ENCODE data around the gene PLPPR1.

The PLPPR1 gene

DNA sequence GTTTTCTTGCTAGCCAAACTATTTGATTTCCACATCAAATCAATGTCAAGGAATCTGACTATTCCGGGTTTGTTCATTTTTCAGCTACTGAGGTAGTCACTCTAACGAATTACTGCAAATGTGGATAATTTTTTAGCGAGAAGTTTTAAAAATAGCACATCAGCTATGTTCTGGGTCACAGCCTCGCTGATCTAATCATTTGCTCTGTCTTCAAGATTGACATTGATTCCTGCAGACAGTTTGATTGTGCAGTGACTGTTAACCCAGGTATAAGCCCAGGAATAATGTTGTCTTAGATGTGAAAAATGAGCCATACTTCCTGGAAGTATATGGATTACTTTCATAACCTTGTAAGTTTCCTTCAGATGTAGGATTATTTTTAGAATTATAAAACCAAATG lies 181.1 kb downstream of the PLPPR1 start:
- DNase-seq (ENCODE audit: low read depth): no peak

DNA sequence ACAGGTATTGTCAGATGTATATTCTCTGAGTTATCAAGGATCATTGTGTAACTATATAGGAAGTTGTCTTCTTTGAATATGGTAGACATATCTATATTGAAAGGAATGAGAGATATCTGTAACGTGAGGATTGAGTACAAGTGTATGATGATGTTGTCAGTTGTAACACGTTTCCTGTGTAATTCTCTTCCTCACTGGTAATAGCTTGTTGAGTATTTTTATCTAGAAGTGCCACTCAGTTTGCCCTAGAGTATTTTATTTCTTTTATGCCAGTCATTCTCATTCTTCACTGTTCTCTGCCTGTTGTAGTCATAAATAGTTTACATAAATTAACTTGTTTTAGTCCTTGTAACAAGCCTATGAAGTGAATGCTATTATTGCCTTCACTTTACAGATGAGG lies 184.1 kb downstream of the PLPPR1 start:
- no peak for DNase-seq (ENCODE audit: low read depth)

DNA sequence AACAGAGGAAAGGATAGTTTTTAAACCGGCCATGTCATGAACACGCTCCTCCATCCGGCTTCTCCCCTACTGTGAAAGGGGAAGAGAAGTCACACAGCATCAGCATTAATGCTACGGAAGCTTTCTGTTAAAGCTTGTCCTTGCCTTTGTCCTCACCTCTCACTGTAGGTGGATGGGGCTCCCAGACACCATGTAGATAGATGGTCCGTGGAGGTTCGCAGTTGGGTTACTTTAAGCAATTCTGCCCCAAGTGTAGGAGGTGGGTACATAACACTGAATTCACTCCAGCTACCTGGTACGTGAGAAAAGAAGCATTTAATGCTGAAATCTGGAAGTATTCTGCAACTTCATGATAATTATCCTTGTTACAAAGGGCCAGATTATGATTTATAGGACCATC lies 190.5 kb downstream of the PLPPR1 start:
- DNase-seq (ENCODE audit: low read depth): no peak

DNA sequence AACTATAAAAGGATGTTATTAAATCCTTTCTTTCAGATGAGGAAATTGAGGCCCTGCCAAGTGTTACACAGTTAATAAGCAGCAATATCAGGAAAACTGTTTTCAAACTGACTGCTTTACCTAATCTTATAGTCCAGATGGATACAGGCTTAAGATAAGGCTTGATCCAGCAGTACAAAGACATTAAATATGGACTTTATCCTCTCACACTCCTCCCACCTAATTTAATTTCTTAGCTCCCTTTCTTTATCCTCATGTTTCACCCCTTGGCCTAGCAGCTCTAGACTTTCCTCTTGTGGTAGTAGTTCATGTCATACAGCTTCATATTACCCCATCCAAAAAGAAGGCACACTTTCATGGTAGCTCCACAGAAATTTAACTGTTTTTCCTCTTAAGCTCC lies 191.8 kb downstream of the PLPPR1 start:
- DNase-seq (ENCODE audit: low read depth): no peak

DNA sequence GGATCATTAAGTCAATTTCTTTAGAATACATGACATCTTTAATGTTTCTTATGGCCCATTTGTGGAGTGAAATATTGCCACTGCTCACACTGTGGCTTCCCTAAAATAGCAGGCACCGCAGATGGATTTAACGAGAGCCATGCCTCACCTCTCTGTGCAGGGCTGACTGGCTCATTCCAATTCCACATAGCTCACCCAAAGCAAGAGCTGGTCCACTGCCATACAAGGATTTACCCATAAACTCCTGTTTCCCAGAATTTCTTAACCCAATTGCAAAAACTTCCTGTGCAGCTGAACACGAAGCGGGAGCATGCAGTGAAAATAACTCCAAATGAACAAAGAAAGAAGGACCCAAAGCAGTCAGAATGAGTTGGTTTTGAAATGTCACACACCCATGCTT lies 196.7 kb downstream of the PLPPR1 start:
- DNase-seq (ENCODE audit: low read depth): no peak

DNA sequence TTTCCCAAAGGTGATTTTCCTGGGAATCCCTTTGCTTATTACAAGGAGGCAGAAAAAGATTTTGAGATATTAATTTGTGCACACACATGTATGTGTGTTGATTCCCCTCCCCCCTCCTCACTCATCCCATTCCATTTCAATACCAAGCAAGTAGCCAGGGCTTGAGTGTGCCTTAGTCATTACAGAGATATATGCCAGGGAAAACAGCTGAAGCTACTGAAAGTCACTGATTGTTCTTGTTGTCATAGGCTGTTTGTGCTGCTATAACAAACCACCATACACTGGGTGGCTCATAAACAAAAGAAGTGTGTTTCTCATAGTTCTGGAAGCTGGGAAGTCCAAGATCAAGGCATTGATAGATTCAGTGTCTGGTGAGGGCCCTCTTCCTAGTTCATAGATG lies 197.6 kb downstream of the PLPPR1 start:
- DNase-seq (ENCODE audit: low read depth): no peak

DNA sequence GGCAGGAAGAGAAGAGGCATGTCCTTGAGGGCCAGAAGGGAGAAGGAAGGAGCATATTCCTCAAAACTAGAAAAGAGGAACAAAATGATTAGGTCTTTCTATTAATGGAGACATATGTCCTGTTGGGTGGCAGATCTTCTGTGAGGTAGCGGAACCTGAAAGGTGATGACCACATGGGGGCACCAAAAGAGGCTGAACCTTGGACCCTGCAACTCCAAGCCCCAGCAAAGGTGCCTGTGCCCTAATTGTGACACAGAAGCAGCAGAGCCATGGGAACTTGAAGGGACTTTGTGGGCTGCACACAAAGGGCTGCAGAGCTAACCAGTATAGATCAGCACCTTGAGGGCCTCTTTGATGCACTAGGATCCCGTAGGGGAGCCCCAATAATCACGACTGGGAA lies 198.3 kb downstream of the PLPPR1 start:
- DNase-seq (ENCODE audit: low read depth): no peak

DNA sequence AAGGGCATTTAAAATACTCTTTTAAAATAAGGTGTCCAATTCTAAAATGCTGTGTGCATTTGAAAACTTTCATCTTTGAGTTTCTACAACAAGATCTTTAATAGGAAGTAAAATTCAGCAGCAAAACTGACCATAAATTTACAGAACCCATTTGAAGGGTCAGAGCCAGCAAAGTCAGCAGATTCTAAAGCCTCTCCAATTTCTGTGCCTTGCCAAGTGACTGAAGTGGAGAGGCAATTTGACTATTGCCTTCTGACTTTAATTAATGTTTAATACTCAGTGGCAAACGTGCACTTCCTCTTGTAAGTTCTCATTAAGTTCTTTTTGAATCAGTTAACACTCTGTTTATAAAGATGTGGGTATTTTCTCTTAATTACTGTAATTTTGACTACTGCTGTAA lies 201.1 kb downstream of the PLPPR1 start:
- DNase-seq (ENCODE audit: low read depth): no peak

DNA sequence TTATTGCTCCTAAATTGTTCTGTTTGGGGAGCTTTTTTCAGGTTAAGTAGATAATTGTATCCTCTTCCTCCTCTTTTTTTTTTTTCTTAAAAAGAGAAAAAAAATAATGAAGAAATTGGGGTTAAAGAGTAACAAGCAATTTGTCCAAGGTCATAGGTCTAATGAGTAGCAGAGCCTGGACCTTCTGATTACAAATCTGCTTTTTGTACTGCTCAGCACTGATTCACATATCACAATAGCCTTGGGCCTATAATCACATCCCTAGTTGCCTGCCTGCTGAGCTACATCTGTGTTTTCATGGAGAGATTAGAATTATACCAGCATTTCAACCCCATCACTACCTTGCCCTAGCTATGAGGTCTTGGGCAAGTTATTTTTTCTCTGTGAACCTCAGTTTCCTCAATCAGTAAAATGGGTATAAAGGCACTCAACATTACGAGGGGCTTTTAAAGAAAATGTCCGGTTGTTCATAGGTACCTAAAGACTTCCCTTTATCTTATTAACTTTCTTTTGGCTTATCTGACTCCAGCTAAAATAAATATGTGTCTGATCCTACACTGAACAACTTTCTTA lies 204.0 kb downstream of the PLPPR1 start:
- DNase-seq (ENCODE audit: low read depth): no peak

DNA sequence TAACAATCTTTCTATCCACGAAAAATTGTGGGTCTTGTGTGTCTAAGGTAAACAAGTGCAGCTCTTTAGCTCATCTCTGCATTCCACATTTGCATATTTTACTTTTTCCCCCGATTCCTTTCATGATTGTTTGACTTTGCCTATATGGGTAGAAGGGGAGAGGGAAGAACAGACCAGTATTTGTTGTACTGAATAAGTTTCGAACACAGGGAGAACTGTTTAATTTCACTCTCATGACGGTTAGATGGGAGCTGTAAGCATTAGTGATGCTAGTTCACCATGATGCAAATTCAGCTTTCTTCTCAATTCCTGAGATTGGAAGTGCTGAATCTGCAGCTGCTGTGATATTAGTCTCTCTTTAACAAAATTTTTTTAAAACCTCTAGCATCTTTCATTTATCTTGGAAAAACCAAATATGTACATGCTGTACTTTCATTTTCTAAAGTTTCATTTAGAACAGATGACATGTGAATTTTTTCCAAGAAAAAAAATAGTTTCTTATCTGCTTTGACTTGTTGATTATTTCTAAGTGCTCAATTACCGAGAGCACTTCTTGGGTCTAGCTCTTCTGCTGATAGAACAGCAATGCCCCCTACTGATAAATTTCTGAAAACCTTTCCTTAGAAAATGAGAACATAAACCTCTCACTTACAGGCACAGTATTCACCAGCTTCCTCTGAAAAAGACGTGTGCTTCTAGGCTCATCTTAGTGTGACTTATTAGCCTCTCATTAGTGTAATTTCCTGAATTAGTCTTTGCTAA lies 206.8 kb downstream of the PLPPR1 start:
- no peak for DNase-seq (ENCODE audit: low read depth)

DNA sequence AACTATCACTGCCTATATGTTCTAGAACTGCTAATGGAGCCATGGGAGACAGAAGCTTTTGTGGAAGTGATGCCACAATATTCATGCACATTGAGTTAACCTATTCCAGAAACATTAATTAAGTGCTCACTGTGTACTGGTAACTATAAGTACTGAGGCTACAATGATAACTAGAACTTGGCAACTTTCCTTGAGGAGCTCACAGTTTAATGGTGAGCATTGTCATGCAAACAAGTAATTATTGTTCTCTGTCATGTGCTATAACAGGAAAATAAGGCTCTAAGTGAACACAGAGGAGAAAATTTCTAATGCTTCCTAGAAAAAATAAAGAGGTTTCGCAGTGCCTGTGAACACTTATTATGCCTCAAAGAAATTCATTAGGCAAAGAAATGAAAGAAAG lies 214.1 kb downstream of the PLPPR1 start:
- DNase-seq (ENCODE audit: low read depth): no peak

DNA sequence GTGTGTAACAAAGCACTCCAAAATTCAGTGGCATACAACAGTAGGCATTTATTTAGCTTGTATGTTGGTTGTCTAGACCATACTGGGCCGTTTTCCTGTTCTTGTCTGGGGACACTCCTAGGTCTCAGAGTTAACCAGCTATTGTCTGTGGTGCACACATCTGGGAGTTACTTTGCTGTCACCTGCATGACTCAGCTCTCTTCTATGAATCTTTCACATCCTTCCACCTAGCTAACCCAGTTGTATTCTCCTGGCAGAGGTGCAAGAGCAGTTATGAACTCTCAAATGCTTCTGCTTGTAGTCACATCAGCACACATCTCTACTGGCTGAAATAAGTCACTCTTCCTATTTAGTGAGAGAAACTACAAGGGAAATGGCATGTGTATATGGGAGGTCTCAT lies 218.2 kb downstream of the PLPPR1 start:
- DNase-seq (ENCODE audit: low read depth): no peak

DNA sequence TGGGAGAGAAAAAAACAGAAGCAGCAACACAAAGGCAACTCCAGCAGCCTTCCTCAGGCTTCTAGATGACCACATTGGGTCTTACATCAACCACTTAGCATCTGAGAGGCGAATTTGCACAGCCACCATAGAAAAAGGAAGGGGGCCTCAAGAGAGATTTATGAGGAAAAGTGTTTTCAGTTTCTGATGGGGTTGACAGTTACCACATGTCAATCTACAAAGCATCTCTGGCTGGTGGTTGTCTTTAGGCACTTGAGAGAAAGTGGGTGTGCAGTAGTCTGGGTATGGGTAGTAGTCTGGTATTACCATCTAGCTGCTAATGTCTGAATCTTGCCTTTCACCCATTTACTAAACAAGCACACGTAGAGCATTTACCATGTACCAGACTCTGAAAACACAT lies 218.8 kb downstream of the PLPPR1 start:
- no peak for DNase-seq (ENCODE audit: low read depth)

DNA sequence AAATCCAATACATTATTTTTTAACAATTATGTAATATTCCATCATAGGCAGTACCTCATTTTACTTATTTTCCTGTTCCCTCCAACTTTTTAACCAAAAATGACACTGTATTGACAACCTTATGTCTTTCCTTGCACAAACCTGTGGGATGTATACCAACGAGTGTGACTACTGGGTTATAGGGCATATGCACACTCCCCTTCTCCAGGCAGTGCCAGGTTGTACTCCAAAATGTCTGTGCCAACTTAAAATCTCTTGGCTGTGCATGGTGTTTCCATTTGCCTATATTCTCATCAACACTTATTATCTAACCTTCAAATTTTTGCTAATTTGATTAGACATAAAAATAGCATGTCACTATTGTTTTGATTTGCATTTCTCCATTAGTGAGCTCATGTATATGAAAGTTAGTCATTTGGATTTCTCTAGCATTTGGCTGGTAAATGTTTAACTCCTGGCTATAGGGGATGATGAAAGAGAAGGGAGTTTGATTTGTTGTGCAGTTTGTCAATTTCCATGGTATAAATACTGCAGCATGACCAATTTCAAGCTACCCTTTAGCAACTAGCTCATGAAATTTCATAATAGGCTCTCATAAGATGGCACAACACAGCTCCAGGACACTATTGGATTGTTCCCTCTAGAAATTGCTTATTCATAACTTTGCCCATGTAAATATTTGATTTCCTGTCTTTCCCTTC lies 226.4 kb downstream of the PLPPR1 start:
- DNase-seq (ENCODE audit: low read depth): no peak

DNA sequence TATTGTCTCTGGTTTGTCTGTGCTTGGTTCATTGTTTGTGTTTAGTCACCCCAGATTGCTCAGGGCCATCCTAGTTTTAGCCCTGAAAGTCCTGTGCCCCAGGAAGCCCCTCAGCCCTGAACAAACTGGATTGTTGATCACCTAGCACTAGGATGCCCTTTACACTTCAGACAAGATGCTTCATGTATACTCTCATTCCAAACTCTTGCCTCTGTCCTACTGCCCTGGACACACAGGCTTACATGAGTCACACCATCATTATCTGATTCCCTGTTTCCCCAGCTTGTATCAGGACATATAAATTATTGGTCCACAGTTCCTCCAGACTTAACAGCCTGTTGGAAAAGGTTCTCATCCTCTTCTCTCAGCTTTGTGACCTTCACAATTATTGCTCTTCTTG lies 236.2 kb downstream of the PLPPR1 start:
- DNase-seq (ENCODE audit: low read depth): no peak

DNA sequence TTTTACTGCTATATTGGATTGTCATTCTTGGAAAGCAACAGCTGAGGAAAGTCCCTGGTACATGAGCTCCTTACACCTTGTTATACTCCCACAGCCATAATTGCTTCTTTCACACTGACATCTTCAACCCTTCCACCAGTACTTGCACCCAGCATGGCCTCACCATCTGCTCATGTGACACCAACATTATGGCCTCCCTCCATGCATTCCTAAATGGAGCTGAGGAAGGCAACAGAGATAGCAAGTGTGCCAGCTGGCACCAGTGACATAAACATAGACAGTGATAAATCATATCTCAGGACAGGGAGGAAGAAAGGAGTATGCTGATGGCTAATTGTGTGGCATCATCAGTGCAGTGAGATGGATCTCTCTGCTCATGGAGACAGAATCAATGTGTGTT lies 236.7 kb downstream of the PLPPR1 start:
- no peak for DNase-seq (ENCODE audit: low read depth)

DNA sequence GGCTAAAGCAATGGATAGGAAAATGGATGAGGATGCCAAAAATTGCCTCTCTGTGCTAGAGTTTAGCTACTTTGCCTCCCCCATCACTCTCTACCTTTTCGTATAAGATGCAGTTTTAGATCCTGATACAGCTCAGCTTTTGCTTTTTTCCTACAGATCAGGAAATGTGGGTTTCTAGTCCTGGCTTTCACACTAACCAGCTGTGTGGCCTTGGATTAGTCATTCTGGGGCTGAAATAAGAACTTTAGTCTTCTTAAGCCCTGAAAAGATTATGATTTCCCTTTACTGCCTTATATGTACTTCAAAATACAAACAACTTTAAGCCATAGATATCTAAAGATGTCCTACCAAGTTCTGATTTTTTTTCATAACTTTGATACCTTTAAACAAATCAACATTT lies 239.9 kb downstream of the PLPPR1 start:
- no peak for DNase-seq (ENCODE audit: low read depth)

DNA sequence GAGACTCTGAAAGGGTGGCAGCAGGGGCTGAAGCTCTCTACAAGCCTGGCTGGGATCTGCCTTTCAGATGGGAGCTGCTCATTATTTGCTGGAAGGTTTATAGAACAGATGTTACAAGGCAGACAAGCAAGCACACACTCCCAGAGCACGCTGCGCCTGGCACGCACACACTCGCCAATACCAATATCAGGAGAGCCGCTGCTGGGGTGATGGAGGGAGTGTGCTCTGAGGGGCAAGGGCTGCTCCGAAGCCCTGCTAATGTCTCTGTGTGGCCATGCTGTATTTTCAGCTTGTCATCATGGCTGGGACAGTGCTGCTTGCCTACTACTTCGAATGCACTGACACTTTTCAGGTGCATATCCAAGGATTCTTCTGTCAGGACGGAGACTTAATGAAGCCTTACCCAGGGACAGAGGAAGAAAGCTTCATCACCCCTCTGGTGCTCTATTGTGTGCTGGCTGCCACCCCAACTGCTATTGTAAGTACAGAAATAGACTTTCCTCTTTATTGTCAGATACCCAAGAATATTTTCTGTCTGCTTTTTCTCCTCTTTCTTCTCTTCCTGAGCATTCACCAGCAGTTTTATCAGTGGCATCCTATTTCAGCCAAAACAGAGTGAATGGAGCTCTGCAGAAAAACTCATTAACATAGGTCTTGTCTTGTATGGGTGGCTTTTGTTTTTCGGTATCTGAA lies 241.2 kb downstream of the PLPPR1 start:
- no peak for DNase-seq (ENCODE audit: low read depth)

DNA sequence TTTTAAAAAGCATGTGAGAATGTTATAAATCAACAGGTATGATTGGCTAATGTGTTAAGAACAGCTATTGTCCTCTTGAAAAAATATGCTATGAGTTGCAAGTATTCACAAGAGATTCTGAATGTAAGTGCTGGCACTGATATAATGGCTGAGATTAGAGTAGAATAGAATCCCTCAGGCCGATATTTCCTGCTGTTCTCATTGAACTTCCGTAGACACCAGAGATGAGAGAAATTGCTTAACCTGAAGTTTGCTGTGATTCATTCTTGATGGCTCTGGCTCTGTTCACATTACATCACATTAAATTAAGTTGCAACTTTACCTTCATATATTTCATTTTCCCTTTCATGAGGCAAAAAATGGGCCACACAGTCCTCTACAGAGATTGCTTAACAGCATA lies 241.8 kb downstream of the PLPPR1 start:
- DNase-seq (ENCODE audit: low read depth): no peak

DNA sequence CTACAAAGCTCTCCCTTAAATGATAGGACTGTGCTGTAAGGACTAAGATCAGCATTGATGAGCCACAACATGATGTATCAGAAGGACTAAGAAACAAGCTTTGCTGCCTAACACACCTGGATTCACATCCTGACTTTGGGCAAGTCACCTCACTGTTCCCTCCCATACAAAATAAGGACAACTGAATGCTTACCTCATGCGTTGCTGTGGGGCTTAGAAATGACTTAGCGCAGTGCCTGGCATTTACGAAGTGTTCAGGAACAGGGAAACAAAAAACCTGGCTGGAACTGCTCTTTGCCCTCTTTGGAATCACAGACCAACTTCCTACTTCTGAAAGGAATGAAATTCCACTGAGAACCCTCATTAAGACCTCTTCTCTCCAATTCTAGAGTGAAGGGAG lies 242.6 kb downstream of the PLPPR1 start:
- no peak for DNase-seq (ENCODE audit: low read depth)

DNA sequence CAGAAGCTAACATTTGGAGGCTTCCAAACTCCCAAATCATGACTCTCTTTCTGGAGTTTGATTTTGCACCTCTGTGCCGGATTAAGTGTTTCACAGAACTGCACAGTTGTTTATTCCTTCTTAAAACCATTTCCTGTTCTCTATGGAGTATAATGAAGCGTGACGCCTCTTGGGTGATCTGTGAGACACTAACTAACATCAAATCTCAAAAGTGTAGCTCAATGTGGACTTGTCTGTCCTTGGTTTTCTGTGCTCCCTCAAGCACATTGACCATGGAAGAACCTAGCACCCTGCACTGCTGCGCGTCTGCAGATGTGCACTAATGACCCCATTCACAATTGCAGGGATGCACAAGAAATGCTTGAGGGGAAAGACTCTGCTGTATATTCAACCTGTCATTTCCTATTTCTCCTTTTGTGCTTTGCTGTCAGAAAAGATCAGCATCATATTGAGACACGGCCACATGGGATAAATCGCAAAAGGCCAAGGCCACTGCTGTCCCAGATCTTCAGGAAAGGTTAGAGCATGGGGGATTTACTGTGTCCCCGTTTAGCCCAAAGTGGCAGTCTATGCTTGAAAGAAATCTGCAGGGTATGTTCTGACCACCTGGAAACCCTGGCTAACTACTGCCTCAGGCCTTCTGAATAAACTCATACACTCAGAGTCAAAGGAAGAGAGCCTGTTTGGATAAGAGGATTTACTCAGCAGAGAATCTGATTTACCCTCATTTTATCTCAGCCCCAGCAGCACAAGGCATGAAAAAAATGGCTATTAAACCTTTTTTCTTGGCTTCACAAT lies 246.6 kb downstream of the PLPPR1 start:
- DNase-seq (ENCODE audit: low read depth): no peak

DNA sequence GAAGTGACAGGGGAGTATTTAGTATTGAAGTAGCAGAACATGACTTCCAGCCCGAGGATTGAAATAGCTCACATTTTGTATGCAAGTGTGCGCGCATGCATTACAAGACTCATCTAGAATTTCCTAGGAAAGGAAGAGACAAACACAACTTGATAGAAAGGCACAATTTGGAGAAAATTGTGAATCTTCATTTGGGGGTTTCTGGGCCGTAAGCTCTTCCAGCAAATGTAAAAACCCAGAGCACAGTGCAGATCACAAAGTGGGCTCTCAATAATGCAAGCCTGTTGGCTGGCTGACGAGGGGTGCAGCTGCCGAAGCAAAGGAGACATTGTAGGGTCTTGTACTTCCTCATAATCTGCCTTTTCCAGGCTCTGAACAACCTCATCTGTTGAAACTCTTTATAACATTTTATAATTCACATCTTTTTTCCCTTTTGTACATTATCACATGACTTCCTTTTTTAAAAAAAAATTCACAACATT lies 247.3 kb downstream of the PLPPR1 start:
- no peak for DNase-seq (ENCODE audit: low read depth)
